HCT116 (cell line): ENCODE measurements around the gene CPNE4.

Source experiments
- CEBPB ChIP-seq: IDR thresholded peaks from 2 replicates; pipeline ENCODE4 v1.6.1; 2012; ENCODE audit warnings: low read depth
- CTCF ChIP-seq, 3 experiments: fragments of 200-600 bp in 1 of 3; sonication (generic) in 1 of 3; IDR thresholded peaks in 2 of 3; conservative IDR thresholded peaks in 1 of 3; 2 replicates each; pipeline ENCODE4 v1.5.1; 2012 to 2017; ENCODE audit warnings: low read depth in 2 of 3, low read length in 2 of 3, antibody characterized with exemption in 1 of 3, borderline replicate concordance in 1 of 3, control low read depth in 1 of 3, mild to moderate bottlenecking in 1 of 3, mixed read lengths in 1 of 3, mixed run types in 1 of 3, moderate library complexity in 1 of 3; ENCODE audit not compliant: insufficient read depth in 1 of 3
- ELF1 ChIP-seq: IDR thresholded peaks from 2 replicates; pipeline ENCODE4 v1.6.1; 2012; ENCODE audit warnings: low read depth, borderline replicate concordance
- EZH2 ChIP-seq: fragments of 200-600 bp; sonication (generic); IDR thresholded peaks from 2 replicates; pipeline ENCODE4 v1.6.1; 2017; ENCODE audit warnings: antibody characterized with exemption, mixed run types
- JUND ChIP-seq: IDR thresholded peaks from 2 replicates; pipeline ENCODE4 v1.6.1; 2012
- MAX ChIP-seq: IDR thresholded peaks from 2 replicates; pipeline ENCODE4 v1.6.1; 2012
- POLR2A ChIP-seq: IDR thresholded peaks from 2 replicates; pipeline ENCODE4 v1.7.0; 2011; ENCODE audit warnings: borderline replicate concordance; ENCODE audit not compliant: insufficient read depth, insufficient read length; ENCODE audit errors: extremely low read depth
- POLR2AphosphoS5 ChIP-seq: IDR thresholded peaks from 2 replicates; pipeline ENCODE4 v1.6.1; 2011; ENCODE audit warnings: mild to moderate bottlenecking, low read depth, low read length, moderate library complexity
- RAD21 ChIP-seq: IDR thresholded peaks from 2 replicates; pipeline ENCODE4 v1.6.1; 2012; ENCODE audit warnings: low read depth, mild to moderate bottlenecking
- REST ChIP-seq: IDR thresholded peaks from 2 replicates; pipeline ENCODE4 v1.6.1; 2012; ENCODE audit warnings: low read depth
- SIN3A ChIP-seq: IDR thresholded peaks from 2 replicates; pipeline ENCODE4 v1.6.1; 2012; ENCODE audit warnings: low read depth
- YY1 ChIP-seq: IDR thresholded peaks from 2 replicates; pipeline ENCODE4 v1.6.1; 2011; ENCODE audit warnings: low read length, low read depth, moderate library complexity, mild to moderate bottlenecking; ENCODE audit not compliant: insufficient replicate concordance; ENCODE audit errors: extremely low read depth
- ZBTB33 ChIP-seq: IDR thresholded peaks from 2 replicates; pipeline ENCODE4 v1.6.1; 2011; ENCODE audit warnings: mild to moderate bottlenecking, low read length, moderate library complexity; ENCODE audit not compliant: insufficient replicate concordance; ENCODE audit errors: extremely low read depth

- TF ChIP-seq RAD21 (no peak), CTCF (IDR thresholded peaks at IDR 0.05 in 2 of 3, conservative IDR thresholded peaks at IDR 0.05 in 1 of 3; ENCODE audit: borderline replicate concordance in 1 of 3, insufficient read depth in 1 of 3, low read depth in 2 of 3, low read length in 2 of 3) (no peak), JUND (no peak), POLR2A (no peak), CEBPB (no peak), EZH2 (no peak), REST (no peak), ELF1 (no peak), POLR2AphosphoS5 (no peak), YY1 (no peak), ZBTB33 (no peak), MAX (no peak), SIN3A (no peak)
Measured at GRCh38 chr3:131960324-131960723, 74.5 kb downstream of the CPNE4 start.
